Measurements from ENCODE around the gene THUMPD3. TPM values are rescaled to one million over a fixed set of nuclear protein-coding genes. Genes with fewer than 3 reads are reported as not detected.

Gene THUMPD3
- total and polyA plus RNA-seq, 2 of the 13 experiments (the other 11 are each of a cell fraction or from before 2014, with no cell fraction given): 31.2 to 44.1 TPM

DNA sequence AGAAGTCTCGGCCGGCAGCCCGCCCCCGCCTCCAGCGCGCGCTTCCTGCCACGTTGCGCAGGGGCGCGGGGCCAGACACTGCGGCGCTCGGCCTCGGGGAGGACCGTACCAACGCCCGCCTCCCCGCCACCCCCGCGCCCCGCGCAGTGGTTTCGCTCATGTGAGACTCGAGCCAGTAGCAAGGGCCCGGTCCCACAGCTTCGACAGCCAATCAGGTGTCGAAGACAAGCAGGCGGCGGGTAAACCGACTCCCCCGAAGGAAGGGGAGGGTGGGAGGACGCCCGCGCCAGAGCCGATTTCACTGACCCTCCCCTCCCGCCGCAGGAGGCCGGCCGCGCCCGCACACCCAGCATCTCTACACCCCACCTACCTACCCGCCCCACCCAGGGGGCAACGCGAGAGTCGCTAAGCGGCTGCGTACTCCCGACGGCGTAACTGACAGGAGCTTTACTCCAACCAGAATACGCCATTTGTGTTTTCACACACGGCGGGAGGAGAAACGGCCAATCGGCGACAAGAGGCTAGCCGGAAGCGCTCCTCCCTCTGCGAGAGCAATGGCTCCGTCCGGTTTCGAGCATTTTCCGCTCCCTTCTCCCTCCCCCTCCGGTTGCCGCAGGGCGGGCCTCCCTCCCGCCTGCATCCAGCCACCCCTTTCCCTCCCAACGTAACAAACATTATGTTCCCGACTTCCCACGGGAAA, 33.9 kb downstream of the THUMPD3 start (continued):
- TF ChIP-seq, protein P1, sequence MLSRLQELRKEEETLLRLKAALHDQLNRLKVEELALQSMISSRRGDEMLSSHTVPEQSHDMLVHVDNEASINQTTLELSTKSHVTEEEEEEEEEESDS (CRISPR knock-in tag; IDR thresholded peaks at IDR 0.05; ENCODE audit: borderline replicate concordance): peak; percentile 75; the same call in 1 of the 2 replicates
- TF ChIP-seq GATA4 (IDR thresholded peaks at IDR 0.05; ENCODE audit: borderline replicate concordance, low read depth): no peak
- TF ChIP-seq PLRG1 (conservative IDR thresholded peaks at IDR 0.05): no peak
- TF ChIP-seq FLYWCH1 (CRISPR knock-in tag; IDR thresholded peaks at IDR 0.05): no peak
- no peak; the same call in none of the 2 replicates for TF ChIP-seq SMAD9 (CRISPR knock-in tag; IDR thresholded peaks at IDR 0.05)
- no peak for TF ChIP-seq ZNF335 (CRISPR knock-in tag; IDR thresholded peaks at IDR 0.05)
- peak; percentile 74; the same call in 1 of the 2 replicates for TF ChIP-seq SALL1 (CRISPR knock-in tag; IDR thresholded peaks at IDR 0.05)
- TF ChIP-seq ZNF569 (CRISPR knock-in tag; IDR thresholded peaks at IDR 0.05; ENCODE audit: borderline replicate concordance): 0 out of 2 replicates have a peak, but pooled peaks have one; percentile 44
- TF ChIP-seq THAP11 (CRISPR knock-in tag; IDR thresholded peaks at IDR 0.05): peak; percentile 88
- TF ChIP-seq, protein P2, sequence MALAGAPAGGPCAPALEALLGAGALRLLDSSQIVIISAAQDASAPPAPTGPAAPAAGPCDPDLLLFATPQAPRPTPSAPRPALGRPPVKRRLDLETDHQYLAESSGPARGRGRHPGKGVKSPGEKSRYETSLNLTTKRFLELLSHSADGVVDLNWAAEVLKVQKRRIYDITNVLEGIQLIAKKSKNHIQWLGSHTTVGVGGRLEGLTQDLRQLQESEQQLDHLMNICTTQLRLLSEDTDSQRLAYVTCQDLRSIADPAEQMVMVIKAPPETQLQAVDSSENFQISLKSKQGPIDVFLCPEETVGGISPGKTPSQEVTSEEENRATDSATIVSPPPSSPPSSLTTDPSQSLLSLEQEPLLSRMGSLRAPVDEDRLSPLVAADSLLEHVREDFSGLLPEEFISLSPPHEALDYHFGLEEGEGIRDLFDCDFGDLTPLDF (CRISPR knock-in tag; IDR thresholded peaks at IDR 0.05): peak; percentile 68; the same call in 1 of the 2 replicates
- TF ChIP-seq ZNF720 (CRISPR knock-in tag; IDR thresholded peaks at IDR 0.05): no peak
- TF ChIP-seq, protein P3, sequence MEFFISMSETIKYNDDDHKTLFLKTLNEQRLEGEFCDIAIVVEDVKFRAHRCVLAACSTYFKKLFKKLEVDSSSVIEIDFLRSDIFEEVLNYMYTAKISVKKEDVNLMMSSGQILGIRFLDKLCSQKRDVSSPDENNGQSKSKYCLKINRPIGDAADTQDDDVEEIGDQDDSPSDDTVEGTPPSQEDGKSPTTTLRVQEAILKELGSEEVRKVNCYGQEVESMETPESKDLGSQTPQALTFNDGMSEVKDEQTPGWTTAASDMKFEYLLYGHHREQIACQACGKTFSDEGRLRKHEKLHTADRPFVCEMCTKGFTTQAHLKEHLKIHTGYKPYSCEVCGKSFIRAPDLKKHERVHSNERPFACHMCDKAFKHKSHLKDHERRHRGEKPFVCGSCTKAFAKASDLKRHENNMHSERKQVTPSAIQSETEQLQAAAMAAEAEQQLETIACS (CRISPR knock-in tag; IDR thresholded peaks at IDR 0.05): peak; percentile 56; the same call in 1 of the 2 replicates
- TF ChIP-seq, protein P4, sequence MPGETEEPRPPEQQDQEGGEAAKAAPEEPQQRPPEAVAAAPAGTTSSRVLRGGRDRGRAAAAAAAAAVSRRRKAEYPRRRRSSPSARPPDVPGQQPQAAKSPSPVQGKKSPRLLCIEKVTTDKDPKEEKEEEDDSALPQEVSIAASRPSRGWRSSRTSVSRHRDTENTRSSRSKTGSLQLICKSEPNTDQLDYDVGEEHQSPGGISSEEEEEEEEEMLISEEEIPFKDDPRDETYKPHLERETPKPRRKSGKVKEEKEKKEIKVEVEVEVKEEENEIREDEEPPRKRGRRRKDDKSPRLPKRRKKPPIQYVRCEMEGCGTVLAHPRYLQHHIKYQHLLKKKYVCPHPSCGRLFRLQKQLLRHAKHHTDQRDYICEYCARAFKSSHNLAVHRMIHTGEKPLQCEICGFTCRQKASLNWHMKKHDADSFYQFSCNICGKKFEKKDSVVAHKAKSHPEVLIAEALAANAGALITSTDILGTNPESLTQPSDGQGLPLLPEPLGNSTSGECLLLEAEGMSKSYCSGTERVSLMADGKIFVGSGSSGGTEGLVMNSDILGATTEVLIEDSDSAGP (CRISPR knock-in tag; IDR thresholded peaks at IDR 0.05; ENCODE audit: borderline replicate concordance): no peak; the same call in 1 of the 2 replicates
- TF ChIP-seq, protein P5, sequence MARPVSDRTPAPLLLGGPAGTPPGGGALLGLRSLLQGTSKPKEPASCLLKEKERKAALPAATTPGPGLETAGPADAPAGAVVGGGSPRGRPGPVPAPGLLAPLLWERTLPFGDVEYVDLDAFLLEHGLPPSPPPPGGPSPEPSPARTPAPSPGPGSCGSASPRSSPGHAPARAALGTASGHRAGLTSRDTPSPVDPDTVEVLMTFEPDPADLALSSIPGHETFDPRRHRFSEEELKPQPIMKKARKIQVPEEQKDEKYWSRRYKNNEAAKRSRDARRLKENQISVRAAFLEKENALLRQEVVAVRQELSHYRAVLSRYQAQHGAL (CRISPR knock-in tag; IDR thresholded peaks at IDR 0.05; ENCODE audit: not compliant biosample characterization): no peak
- TF ChIP-seq, protein P6, sequence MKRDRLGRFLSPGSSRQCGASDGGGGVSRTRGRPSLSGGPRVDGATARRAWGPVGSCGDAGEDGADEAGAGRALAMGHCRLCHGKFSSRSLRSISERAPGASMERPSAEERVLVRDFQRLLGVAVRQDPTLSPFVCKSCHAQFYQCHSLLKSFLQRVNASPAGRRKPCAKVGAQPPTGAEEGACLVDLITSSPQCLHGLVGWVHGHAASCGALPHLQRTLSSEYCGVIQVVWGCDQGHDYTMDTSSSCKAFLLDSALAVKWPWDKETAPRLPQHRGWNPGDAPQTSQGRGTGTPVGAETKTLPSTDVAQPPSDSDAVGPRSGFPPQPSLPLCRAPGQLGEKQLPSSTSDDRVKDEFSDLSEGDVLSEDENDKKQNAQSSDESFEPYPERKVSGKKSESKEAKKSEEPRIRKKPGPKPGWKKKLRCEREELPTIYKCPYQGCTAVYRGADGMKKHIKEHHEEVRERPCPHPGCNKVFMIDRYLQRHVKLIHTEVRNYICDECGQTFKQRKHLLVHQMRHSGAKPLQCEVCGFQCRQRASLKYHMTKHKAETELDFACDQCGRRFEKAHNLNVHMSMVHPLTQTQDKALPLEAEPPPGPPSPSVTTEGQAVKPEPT (CRISPR knock-in tag; IDR thresholded peaks at IDR 0.05; ENCODE audit: low read depth): no peak
- no peak for TF ChIP-seq PAX8 (CRISPR knock-in tag; IDR thresholded peaks at IDR 0.05; ENCODE audit: borderline replicate concordance)
- 0 out of 2 replicates have a peak, but pooled peaks have one; percentile 76 for TF ChIP-seq NFKBIZ (CRISPR knock-in tag; IDR thresholded peaks at IDR 0.05)
- TF ChIP-seq FOXK1 (CRISPR knock-in tag; IDR thresholded peaks at IDR 0.05; ENCODE audit: borderline replicate concordance, low read depth): peak; percentile 45
- peak; percentile 4; the same call in 1 of the 2 replicates for TF ChIP-seq TBX3 (IDR thresholded peaks at IDR 0.05; ENCODE audit: borderline replicate concordance)
- TF ChIP-seq MEIS2 (CRISPR knock-in tag; IDR thresholded peaks at IDR 0.05): 0 out of 2 replicates have a peak, but pooled peaks have one; percentile 63
- TF ChIP-seq ZSCAN12 (CRISPR knock-in tag; IDR thresholded peaks at IDR 0.05): no peak

All from HepG2 (cell line).